Prostate gland (tissue), 2 donors: ENCODE measurements around the gene NOM1. TPM values are rescaled to one million over a fixed set of nuclear protein-coding genes. Genes with fewer than 3 reads are reported as not detected.
"Not testable (repeated sequence)": the region's sequence is repeated elsewhere in the genome, so short reads cannot be mapped to it uniquely, and the experiment has no call there.

Source experiments
- DNase-seq: peaks from one replicate; pipeline ENCODE4 v3.0.0-alpha.2; 2019; ENCODE audit warnings: low spot score
- H3K27ac ChIP-seq, 2 donors: fragments of 200-600 bp; sonication (generic); 2 replicates each; pipeline ENCODE4 v1.5.1; 2017 to 2019
- H3K27me3 ChIP-seq: fragments of 200-600 bp; sonication (generic); replicated peaks from 2 replicates; pipeline ENCODE4 v1.5.1; 2019; ENCODE audit not compliant: insufficient read depth
- H3K36me3 ChIP-seq, 2 donors: fragments of 200-600 bp; sonication (generic); 1 replicate in 1 of 2; 2 replicates in 1 of 2; pipeline versions ENCODE4 v1.5.1 to v1.8.1; 2017 to 2019
- H3K4me1 ChIP-seq: fragments of 200-600 bp; sonication (generic); replicated peaks from 2 replicates; pipeline ENCODE4 v1.5.1; 2019
- H3K4me3 ChIP-seq, 2 donors: fragments of 200-600 bp; sonication (generic); 2 replicates each; pipeline ENCODE4 v1.5.1; 2017 to 2019
- H3K9me3 ChIP-seq: fragments of 200-600 bp; sonication (generic); 2 replicates; pipeline ENCODE4 v1.5.1; 2017
- CTCF ChIP-seq, 4 experiments: fragments of 200-600 bp in 2 of 4; fragments of 450-650 bp in 2 of 4; sonication (generic) in 2 of 4; IDR thresholded peaks; 1 replicate in 3 of 4; 2 replicates in 1 of 4; pipeline ENCODE4 v1.5.1; 2016 to 2019; ENCODE audit warnings: antibody characterized with exemption in 4 of 4, mild to moderate bottlenecking in 2 of 4, moderate library complexity in 2 of 4
- POLR2A ChIP-seq: fragments of 450-650 bp; IDR thresholded peaks from one replicate; pipeline ENCODE4 v1.6.1; 2016; ENCODE audit warnings: antibody characterized with exemption, mild to moderate bottlenecking
- POLR2AphosphoS5 ChIP-seq: sonication (generic); formaldehyde crosslinking; IDR thresholded peaks from one replicate; pipeline ENCODE4 v1.6.1; 2017; ENCODE audit warnings: antibody characterized with exemption
- WGBS: methylation state at CpG from one replicate; pipeline ENCODE4 v1.1.5; 2018; 5-methylcytosine and 5-hydroxymethylcytosine counted together
- intact Hi-C: fragments of 100-400 bp; cut with DNase I; formaldehyde crosslinking; loops from one replicate; pipeline ENCODE4 v1.14.2; 2022
- total RNA-seq, 2 donors: library from RNA; depleted of rRNA; stranded (reverse); fragments of >200 nt; gene quantifications; one replicate each; pipeline ENCODE4 v1.1.0, GENCODE V29; 2016

Gene NOM1
- total RNA-seq = 10 to 100 TPM; 10.4 to 24.3 TPM

- no peaks in the 10 kb centered on the region for H3K9me3 ChIP-seq
- peak; percentile 75 for DNase-seq
- peak within 1 kb of the TSS; percentile 14 to 58 for H3K27ac ChIP-seq
- intact Hi-C loops = loop anchor here (10.0 kb wide), 1 partner anchor 185 kb away; the partner anchor contains the start of gene UBE3C
- H3K27me3 ChIP-seq = no peaks in the 10 kb centered on the region
- H3K4me1 ChIP-seq = peaks cover 9% of the 10 kb centered on the region
- H3K4me3 ChIP-seq = peak within 1 kb of the TSS; percentile 84 to 91
- no peaks in the 10 kb centered on the region for H3K36me3 ChIP-seq
- WGBS = under 1% methylated on average over 91 of the region's 115 CpGs
- TF ChIP-seq CTCF (IDR thresholded peaks at IDR 0.05) (peak; percentile 81 to 95 (median 90)), POLR2A (no peak), POLR2AphosphoS5 (peak; percentile 60)
These were observed at the start of gene NOM1 for GRCh38 chr7:156949541-156950380. NOM1 (plus strand) TSS chr7:156949712; CDS start chr7:156949738, 26 bp downstream.

- 82% methylated on average over 9 of the region's 9 CpGs for WGBS
These were observed 49.4 kb upstream of the NOM1 start for GRCh38 chr7:156900093-156900492.

GRCh38 chr7:156903232-156903909 is 46.1 kb upstream of the NOM1 start:
- Histone ChIP-seq H3K27me3 (no peaks in the 10 kb centered on the region), H3K9me3 (no peaks in the 10 kb centered on the region), H3K27ac (peak overlapping the region; percentile 58 to 68), H3K36me3 (no peaks in the 10 kb centered on the region), H3K4me1 (no peaks in the 10 kb centered on the region), H3K4me3 (no peak overlapping the region)
- intact Hi-C loops = no loop called here
- whole genome bisulfite sequencing = 13% methylated on average over 10 of the region's 10 CpGs
- peak; percentile 94 for TF ChIP-seq POLR2AphosphoS5
- no peak for TF ChIP-seq CTCF (IDR thresholded peaks at IDR 0.05)
- TF ChIP-seq POLR2A = no peak
- peak; percentile 87 for DNase-seq

More at GRCh38 chr7:156900093-156900492, 49.4 kb upstream of the NOM1 start:
- H3K27ac ChIP-seq, H3K9me3 ChIP-seq, H3K4me1 ChIP-seq, DNase-seq, H3K27me3 ChIP-seq, intact Hi-C loops, H3K36me3 ChIP-seq, H3K4me3 ChIP-seq: not testable (repeated sequence)

GRCh38 chr7:156906200-156906649 is 43.3 kb upstream of the NOM1 start:
- TF ChIP-seq POLR2A (no peak), POLR2AphosphoS5 (no peak)
- intact Hi-C loops = no loop called here
- Histone ChIP-seq H3K4me1 (no peaks in the 10 kb centered on the region), H3K9me3 (no peaks in the 10 kb centered on the region), H3K27me3 (no peaks in the 10 kb centered on the region), H3K4me3 (no peak overlapping the region), H3K27ac (no peak overlapping the region), H3K36me3 (no peaks in the 10 kb centered on the region)
- no peak for DNase-seq
- 75% methylated on average over 4 of the region's 4 CpGs for WGBS

GRCh38 chr7:156907656-156908055 is 41.9 kb upstream of the NOM1 start:
- H3K36me3 ChIP-seq = no peaks in the 10 kb centered on the region
- intact Hi-C loops = no loop called here
- no peaks in the 10 kb centered on the region for H3K4me1 ChIP-seq
- H3K4me3 ChIP-seq = no peak overlapping the region
- TF ChIP-seq POLR2AphosphoS5 (no peak), CTCF (IDR thresholded peaks at IDR 0.05) (no peak)
- no peak for DNase-seq
- no peaks in the 10 kb centered on the region for H3K27me3 ChIP-seq
- no peaks in the 10 kb centered on the region for H3K9me3 ChIP-seq
- 43% methylated on average over 4 of the region's 4 CpGs for WGBS
- H3K27ac ChIP-seq = no peak overlapping the region

GRCh38 chr7:156909574-156910252 is 39.8 kb upstream of the NOM1 start:
- H3K4me1 ChIP-seq, DNase-seq, H3K4me3 ChIP-seq, H3K27ac ChIP-seq, intact Hi-C loops, H3K27me3 ChIP-seq, H3K36me3 ChIP-seq, H3K9me3 ChIP-seq: not testable (repeated sequence)
- WGBS = 82% methylated on average over 3 of the region's 3 CpGs
